Measurements from ENCODE around the gene LRRC43. TPM values are rescaled to one million over a fixed set of nuclear protein-coding genes. Genes with fewer than 3 reads are reported as not detected.

The LRRC43 gene
- polyA plus RNA-seq, 2 of the 4 experiments (the other 2 are of a cell fraction): 0.09 to 0.14 TPM

GRCh38 chr12:122195405-122195804, 12.5 kb downstream of the LRRC43 start:
- WGBS (ENCODE audit: missing lambda C conversion rate): 39% methylated on average over 4 of the region's 4 CpGs
- CTCF ChIA-PET: interaction anchor here (1.1 to 10.5 kb wide), 5 partner anchors 14 to 141 kb away, joined by 3 to 117 read pairs (median 3); no protein-coding TSS in a partner anchor

DNA sequence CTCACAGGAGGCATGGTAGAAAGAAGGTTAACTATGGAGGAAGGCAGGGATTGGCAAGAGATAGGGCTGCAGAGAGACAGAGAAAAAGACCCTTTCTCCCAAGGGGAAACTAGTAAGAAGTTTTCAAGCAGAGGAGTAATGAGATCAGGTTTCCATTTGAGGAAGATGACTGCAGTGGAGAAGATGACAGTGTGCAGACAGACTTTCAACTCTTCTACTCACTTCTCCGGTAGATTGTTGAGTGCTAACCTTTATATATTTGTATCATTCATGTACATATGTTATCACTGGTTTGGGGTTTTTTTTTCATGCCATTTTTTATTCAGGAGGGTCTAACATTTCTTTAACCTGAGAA, 14.7 kb downstream of the LRRC43 start:
- Histone ChIP-seq H3K27ac (no peak overlapping the region), H3K4me1 (peaks cover 5% of the 10 kb centered on the region; the same call in 1 of the 3 replicates), H3K4me3 (no peak overlapping the region), H3K9me3 (0 out of 3 replicates have a peak, but pooled peaks cover 9% of the 10 kb centered on the region), H3K4me2 (no peak overlapping the region)
- no peak for DNase-seq (ENCODE audit: low read depth in 1 of 2, low spot score in 1 of 2)
- WGBS (ENCODE audit: missing lambda C conversion rate): 47% methylated on average over 1 of the region's 1 CpG
- ChIA-PET POLR2A (no interaction called here), CTCF (no interaction called here)
- no peak for ATAC-seq
- no peak for FAIRE-seq
- TF ChIP-seq, protein P1, sequence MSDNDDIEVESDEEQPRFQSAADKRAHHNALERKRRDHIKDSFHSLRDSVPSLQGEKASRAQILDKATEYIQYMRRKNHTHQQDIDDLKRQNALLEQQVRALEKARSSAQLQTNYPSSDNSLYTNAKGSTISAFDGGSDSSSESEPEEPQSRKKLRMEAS (IDR thresholded peaks at IDR 0.05): no peak
- TF ChIP-seq HMGXB4 (CRISPR knock-in tag; IDR thresholded peaks at IDR 0.05; ENCODE audit: borderline replicate concordance): no peak
- no peak for TF ChIP-seq ZFP36 (IDR thresholded peaks at IDR 0.05; ENCODE audit: borderline replicate concordance, partially characterized antibody)
- no peak for TF ChIP-seq TP53 (CRISPR knock-in tag; IDR thresholded peaks at IDR 0.05)
- TF ChIP-seq RCOR1 (IDR thresholded peaks at IDR 0.05; ENCODE audit: low read depth, low read length): no peak
- no peak for TF ChIP-seq RAD21 (conservative IDR thresholded peaks at IDR 0.05 in 1 of 2, IDR thresholded peaks at IDR 0.05 in 1 of 2)

More at GRCh38 chr12:122195405-122195804, 12.5 kb downstream of the LRRC43 start:
- DNase-seq (ENCODE audit: low read depth in 1 of 2, low spot score in 1 of 2) (no peak), ATAC-seq (no peak), FAIRE-seq (no peak)
- Histone ChIP-seq H3K4me1 (peaks cover 5% of the 10 kb centered on the region; the same call in 1 of the 3 replicates), H3K27ac (no peak overlapping the region), H3K9me3 (0 out of 3 replicates have a peak, but pooled peaks cover 9% of the 10 kb centered on the region), H3K4me2 (no peak overlapping the region), H3K4me3 (no peak overlapping the region)
- POLR2A ChIA-PET: no interaction called here
- TF ChIP-seq FOSL2 (IDR thresholded peaks at IDR 0.05): no peak
- peak; percentile 27; the same call in 1 of the 2 replicates for TF ChIP-seq FOSL2 (CRISPR knock-in tag; IDR thresholded peaks at IDR 0.05)
- no peak for TF ChIP-seq EHMT2 (IDR thresholded peaks at IDR 0.05; ENCODE audit: low read depth)
- TF ChIP-seq NFE2L2 (conservative IDR thresholded peaks at IDR 0.05; ENCODE audit: low read length): no peak
- TF ChIP-seq TP53 (CRISPR knock-in tag; IDR thresholded peaks at IDR 0.05): no peak
- no peak for TF ChIP-seq HOXA7 (CRISPR knock-in tag; IDR thresholded peaks at IDR 0.05)
- TF ChIP-seq SMC3 (IDR thresholded peaks at IDR 0.05): no peak

DNA sequence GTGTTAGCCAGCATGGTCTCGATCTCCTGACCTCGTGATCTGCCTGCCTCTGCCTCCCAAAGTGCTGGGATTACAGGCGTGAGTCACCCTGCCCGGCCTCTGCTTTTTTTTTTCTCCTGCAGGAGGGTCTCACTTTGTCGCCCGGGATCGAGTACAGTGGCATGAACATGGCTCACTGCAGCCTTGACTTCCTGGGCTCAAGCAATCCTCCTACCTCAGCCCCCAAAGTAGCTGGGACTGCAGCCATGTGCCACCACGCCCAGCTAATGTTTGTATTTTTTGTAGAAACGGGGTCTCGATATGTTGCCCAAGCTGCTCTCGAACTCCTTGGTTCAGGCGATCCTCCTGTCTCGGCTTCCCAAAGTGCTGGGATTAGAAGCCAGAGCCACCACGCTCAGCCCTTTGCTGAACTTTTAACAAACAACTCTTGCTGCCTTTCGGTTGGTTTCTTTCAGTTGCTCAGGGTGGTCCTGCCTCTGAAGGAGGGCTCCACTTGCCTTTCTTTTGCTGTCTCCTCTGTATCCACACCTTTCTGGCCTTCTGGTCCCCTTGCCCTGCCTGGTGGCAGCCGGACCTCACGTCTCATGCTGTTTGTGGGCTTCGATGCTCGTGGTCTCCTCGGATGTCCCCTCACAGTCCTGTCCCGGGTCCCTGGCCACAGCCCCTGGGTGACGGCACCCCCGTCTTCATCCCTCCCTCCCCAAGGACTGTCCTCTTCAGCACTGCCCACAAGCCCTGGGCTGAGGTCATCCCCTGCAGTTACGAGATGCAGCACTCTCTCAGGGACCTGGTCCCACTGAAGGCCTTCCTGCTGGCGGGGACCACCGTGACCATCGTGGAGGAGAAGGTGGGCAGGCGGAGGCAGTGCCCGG, 16.8 kb downstream of the LRRC43 start:
- ATAC-seq: no peak
- 84% methylated on average over 28 of the region's 29 CpGs for WGBS (ENCODE audit: missing lambda C conversion rate)
- DNase-seq (ENCODE audit: low read depth in 1 of 2, low spot score in 1 of 2): no peak
- Histone ChIP-seq H3K9me3 (0 out of 3 replicates have a peak, but pooled peaks cover 7% of the 10 kb centered on the region), H3K4me3 (no peak overlapping the region), H3K4me2 (no peak overlapping the region), H3K4me1 (peaks cover 5% of the 10 kb centered on the region; the same call in 1 of the 3 replicates), H3K27ac (no peak overlapping the region)
- TF ChIP-seq SREBF2 (IDR thresholded peaks at IDR 0.05) (no peak), RNF2 (IDR thresholded peaks at IDR 0.05; ENCODE audit: borderline replicate concordance, low read depth) (no peak), MYC (IDR thresholded peaks at IDR 0.05; ENCODE audit: borderline replicate concordance, low read length) (no peak), POLR2A (IDR thresholded peaks at IDR 0.05; ENCODE audit: low read length) (no peak), ZFP36 (IDR thresholded peaks at IDR 0.05; ENCODE audit: borderline replicate concordance, partially characterized antibody) (no peak), NFE2L2 (conservative IDR thresholded peaks at IDR 0.05; ENCODE audit: low read length) (no peak), RARB (CRISPR knock-in tag; IDR thresholded peaks at IDR 0.05) (no peak), HMGXB4 (CRISPR knock-in tag; IDR thresholded peaks at IDR 0.05; ENCODE audit: borderline replicate concordance) (no peak), HEYL (CRISPR knock-in tag; IDR thresholded peaks at IDR 0.05) (no peak), RCOR1 (IDR thresholded peaks at IDR 0.05; ENCODE audit: low read depth, low read length) (no peak), TP53 (CRISPR knock-in tag; IDR thresholded peaks at IDR 0.05) (no peak), MAZ (IDR thresholded peaks at IDR 0.05; ENCODE audit: borderline replicate concordance, low read depth, low read length) (no peak), GATA3 (IDR thresholded peaks at IDR 0.05; ENCODE audit: borderline replicate concordance) (no peak), ESRRA (IDR thresholded peaks at IDR 0.05; ENCODE audit: borderline replicate concordance, low read length) (no peak), RFX5 (IDR thresholded peaks at IDR 0.05) (no peak), HDAC2 (IDR thresholded peaks at IDR 0.05) (no peak), KDM5A (IDR thresholded peaks at IDR 0.05) (no peak), HOXA7 (CRISPR knock-in tag; IDR thresholded peaks at IDR 0.05) (no peak), EHF (CRISPR knock-in tag; IDR thresholded peaks at IDR 0.05) (no peak), NPAS2 (CRISPR knock-in tag; IDR thresholded peaks at IDR 0.05; ENCODE audit: borderline replicate concordance) (no peak)
- CTCF ChIA-PET: interaction anchor here (0.6 to 2.2 kb wide), 4 partner anchors 8 to 510 kb away, joined by 3 to 12 read pairs (median 3); no protein-coding TSS in a partner anchor
- POLR2A ChIA-PET: no interaction called here
- FAIRE-seq: no peak
